Stimulated activated CD8-positive, alpha-beta memory T cell treated with anti-CD3 and anti-CD28 coated beads, Interleukin-4, amount 100 ng/mL, for 48 hours (primary cell): ENCODE measurements around the gene LRRN2.

ENCODE experiments used
- DNase-seq: peaks from one replicate; pipeline ENCODE4 v3.0.0-alpha.2; 2020

The LRRN2 gene

GRCh38 chr1:204592246-204592948, 93.1 kb downstream of the LRRN2 start:
- DNase-seq, result no peak

GRCh38 chr1:204591473-204592090, 94.0 kb downstream of the LRRN2 start:
- DNase-seq, result no peak

GRCh38 chr1:204589409-204590038, 96.0 kb downstream of the LRRN2 start:
- DNase-seq, result no peak

GRCh38 chr1:204588826-204589225, 96.7 kb downstream of the LRRN2 start:
- DNase-seq, result no peak

GRCh38 chr1:204587621-204588020, 97.9 kb downstream of the LRRN2 start:
- DNase-seq, result no peak

- no peak for DNase-seq
These were observed 100.7 kb downstream of the LRRN2 start for GRCh38 chr1:204584699-204585372.

GRCh38 chr1:204583909-204584632, 101.5 kb downstream of the LRRN2 start:
- DNase-seq, result no peak

GRCh38 chr1:204581759-204582158, 103.8 kb downstream of the LRRN2 start:
- DNase-seq, result no peak

GRCh38 chr1:204580862-204581261, 104.7 kb downstream of the LRRN2 start:
- DNase-seq, result no peak

GRCh38 chr1:204579681-204580080, 105.9 kb downstream of the LRRN2 start:
- DNase-seq, result no peak

- peak; percentile 36 for DNase-seq
These were observed 106.5 kb downstream of the LRRN2 start for GRCh38 chr1:204578867-204579664.

- no peak for DNase-seq
These were observed 107.6 kb downstream of the LRRN2 start for GRCh38 chr1:204577794-204578478.

GRCh38 chr1:204576422-204576821, 109.1 kb downstream of the LRRN2 start:
- no peak for DNase-seq

- DNase-seq, result no peak
These were observed 110.0 kb downstream of the LRRN2 start for GRCh38 chr1:204575221-204576190.

GRCh38 chr1:204574865-204575163, 110.7 kb downstream of the LRRN2 start:
- DNase-seq, result no peak

GRCh38 chr1:204574016-204574864, 111.3 kb downstream of the LRRN2 start:
- no peak for DNase-seq

GRCh38 chr1:204572923-204573922, 112.3 kb downstream of the LRRN2 start:
- no peak for DNase-seq

GRCh38 chr1:204571631-204572030, 113.9 kb downstream of the LRRN2 start:
- DNase-seq, result no peak
